Occipital lobe (tissue), 2 donors: Measurements from ENCODE around the gene PPP2R2C. TPM values are rescaled to one million over a fixed set of nuclear protein-coding genes. Genes with fewer than 3 reads are reported as not detected.

Experiments
- DNase-seq: peaks from one replicate; lab custom pipeline; 2025; lab: John Stamatoyannopoulos, UW
- total RNA-seq: library from RNA; depleted of rRNA; stranded (reverse); fragments of >200 nt; gene quantifications from one replicate; pipeline ENCODE4 v1.2.3, GENCODE V29; 2014

PPP2R2C gene
- total RNA-seq, 1 donor from 2014 or later, result 44.1 TPM

DNA sequence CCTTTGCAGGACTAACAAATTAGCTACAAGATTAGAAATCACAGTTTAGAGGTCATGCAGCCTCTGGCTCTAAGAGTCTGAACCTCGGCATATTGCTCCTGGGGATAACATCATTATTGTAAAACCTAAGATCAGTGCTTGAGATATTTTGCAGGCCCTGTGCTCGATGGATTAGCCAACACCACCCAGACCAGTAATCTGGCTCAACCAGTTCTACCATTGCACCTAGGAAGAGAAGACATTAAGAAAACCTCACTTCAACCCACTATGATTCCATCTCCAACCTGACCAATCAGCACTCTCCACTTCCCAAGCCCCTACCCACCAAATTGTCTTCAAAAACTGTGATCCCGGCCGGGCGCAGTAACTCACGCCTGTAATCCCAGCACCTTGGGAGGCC, 159.2 kb downstream of the PPP2R2C start:
- no peak for DNase-seq

DNA sequence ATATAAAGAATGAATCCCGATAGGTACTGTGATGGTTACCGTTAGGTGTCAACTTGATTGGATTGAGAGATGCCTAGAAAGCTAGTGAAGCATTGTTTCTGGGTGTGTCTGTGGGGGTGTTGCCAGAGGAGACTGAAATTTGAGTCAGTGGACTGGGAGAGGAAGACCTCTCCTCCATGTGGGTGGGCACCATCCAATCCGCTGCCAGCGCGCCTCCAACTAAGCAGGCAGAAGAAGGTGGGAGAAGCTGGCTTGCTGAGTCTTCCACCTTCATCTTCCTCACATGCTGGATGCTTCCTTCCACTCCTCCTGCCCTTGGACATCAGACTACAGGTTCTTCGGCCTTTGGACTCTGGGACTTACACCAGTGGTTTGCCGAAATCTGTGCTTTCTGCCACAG, 162.6 kb downstream of the PPP2R2C start:
- DNase-seq, result no peak

DNA sequence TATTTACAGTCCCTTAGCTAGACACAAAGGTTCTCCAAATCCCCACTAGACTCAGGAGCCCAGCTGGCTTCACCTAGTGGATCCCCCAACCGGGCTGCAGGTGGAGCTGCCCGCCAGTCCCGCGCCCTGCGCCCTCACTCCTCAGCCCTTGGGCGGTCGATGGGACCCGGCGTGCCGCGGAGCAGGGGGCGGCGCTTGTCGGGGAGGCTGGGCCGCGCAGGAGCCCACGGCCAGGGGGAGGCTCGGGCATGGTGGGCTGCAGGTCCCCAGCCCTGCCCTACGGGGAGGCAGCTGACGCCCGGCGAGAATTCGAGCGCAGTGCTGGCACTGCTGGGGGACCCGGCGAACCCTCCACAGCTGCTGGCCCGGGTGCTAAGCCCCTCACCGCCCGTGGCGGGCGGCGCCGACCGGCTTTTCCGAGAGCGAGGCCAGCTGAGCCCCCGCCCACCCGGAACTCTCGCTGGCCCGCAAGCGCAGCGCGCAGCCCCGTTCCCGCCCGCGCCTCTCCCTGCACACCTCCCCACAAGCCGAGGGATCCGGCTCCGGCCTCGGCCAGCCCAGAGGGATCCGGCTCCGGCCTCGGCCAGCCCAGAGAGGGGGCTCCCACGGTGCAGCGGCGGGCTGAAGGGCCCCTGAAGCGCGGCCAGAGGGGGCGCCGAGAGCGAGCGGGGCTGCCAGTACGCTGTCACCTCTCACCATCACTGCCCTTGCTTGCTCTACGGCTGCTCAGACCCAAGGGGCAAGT, 163.3 kb downstream of the PPP2R2C start:
- peak; percentile 58 for DNase-seq

DNA sequence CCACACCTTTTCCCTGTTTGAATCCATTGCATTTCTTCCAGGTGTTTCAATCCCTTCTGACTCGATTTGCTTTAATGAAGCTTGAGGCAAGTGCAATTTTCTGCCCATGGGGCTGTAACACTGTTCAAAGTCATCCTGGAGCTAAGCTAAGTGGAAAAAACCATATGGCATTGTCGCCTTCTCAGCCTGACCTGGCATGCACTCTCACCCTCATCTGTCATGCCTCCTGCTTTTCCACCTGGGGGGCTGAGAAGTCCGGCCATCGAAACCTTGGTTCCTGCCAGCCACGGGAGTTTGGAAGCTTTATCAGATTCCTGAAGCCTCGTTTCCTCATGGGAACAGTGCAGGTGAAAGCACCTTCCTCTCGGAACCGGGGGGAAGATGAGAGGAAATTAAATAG, 164.5 kb downstream of the PPP2R2C start:
- no peak for DNase-seq

DNA sequence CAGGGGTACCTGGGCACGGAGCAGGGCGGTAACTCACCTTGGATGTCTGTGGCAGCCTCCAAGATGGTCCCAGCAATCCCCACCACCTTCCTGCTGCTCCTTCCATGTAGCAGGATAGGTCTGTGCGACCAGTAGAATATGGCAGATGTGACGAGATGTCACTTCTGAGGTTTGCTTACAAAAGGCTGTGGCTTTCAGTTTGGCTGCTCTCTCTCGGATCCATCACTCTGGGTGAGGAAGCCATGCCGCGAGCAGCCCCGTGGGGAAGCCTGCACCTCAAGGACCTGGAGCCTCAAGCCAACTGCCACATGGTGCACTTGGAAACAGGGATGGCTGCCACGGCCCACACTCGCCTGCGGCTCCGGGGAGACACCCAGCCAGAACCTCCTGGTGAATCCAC, 165.2 kb downstream of the PPP2R2C start:
- DNase-seq, result no peak

DNA sequence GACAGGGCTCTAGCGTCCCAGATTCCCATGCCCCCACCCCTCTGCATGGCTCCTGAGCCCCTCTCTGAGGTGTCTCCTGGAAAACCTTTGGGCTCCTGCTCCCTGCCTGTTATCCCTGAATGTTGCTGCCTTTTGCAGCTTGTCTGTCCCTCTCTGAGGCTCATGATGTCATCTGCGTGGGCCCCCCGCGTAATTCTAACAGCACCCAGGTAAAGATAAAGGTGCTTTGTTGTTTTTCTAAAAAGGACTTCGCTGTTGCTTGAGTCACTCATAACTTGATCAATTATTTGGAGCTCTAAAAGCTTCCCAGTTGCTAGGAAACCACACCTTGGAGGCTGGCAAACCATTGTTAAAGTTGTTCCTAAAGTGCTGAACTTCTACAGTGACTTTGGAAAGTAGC, 166.1 kb downstream of the PPP2R2C start:
- no peak for DNase-seq

DNA sequence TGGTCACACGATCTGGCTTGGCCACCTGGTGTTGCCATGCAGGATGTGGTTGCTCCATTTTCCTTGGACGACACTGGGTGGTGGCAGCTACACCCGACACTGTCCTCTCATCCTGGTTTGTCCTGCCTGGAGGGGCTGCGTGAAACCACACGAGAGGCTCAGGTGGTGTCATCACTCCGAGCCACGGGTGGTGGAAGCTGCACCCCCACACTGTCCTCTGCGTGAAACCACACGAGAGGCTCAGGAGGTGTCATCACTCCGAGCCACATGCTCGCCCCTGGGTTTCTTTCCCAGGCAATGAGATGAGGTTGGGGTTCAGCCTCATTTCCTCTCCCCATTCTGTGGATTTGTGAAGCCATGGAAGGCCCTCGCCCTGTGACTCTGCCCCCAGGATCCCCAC, 168.5 kb downstream of the PPP2R2C start:
- DNase-seq, result no peak

DNA sequence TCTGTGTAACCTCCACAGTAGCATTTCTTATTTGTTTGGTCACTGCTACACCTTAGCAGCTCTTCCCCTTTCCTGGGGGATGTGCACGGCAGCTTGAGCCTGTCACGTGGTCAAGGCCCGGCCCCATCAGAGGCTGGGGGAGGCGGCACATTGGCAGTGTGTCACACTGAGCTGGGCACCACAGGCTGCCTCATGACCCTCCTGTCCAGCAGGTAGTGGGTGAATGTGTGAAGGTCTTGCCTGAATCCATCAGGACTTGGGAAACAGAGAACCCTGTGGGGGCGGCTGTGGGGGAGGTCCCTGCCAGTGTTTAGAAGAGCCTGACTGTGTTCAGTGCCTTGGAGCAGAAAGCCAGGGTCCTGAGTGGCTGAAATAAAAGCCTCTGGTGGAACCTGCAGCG, 169.5 kb downstream of the PPP2R2C start:
- no peak for DNase-seq

DNA sequence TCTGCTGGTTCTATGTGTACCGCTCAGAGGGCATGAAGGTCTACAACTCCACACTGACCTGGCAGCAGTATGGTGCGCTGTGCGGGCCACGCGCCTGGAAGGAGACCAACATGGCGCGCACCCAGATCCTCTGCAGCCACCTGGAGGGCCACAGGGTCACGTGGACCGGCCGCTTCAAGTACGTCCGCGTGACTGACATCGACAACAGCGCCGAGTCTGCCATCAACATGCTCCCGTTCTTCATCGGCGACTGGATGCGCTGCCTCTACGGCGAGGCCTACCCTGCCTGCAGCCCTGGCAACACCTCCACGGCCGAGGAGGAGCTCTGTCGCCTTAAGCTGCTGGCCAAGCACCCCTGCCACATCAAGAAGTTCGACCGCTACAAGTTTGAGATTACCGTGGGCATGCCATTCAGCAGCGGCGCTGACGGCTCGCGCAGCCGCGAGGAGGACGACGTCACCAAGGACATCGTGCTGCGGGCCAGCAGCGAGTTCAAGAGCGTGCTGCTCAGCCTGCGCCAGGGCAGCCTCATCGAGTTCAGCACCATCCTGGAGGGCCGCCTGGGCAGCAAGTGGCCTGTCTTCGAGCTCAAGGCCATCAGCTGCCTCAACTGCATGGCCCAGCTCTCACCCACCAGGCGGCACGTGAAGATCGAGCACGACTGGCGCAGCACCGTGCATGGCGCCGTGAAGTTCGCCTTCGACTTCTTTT, 170.5 kb downstream of the PPP2R2C start:
- no peak for DNase-seq

DNA sequence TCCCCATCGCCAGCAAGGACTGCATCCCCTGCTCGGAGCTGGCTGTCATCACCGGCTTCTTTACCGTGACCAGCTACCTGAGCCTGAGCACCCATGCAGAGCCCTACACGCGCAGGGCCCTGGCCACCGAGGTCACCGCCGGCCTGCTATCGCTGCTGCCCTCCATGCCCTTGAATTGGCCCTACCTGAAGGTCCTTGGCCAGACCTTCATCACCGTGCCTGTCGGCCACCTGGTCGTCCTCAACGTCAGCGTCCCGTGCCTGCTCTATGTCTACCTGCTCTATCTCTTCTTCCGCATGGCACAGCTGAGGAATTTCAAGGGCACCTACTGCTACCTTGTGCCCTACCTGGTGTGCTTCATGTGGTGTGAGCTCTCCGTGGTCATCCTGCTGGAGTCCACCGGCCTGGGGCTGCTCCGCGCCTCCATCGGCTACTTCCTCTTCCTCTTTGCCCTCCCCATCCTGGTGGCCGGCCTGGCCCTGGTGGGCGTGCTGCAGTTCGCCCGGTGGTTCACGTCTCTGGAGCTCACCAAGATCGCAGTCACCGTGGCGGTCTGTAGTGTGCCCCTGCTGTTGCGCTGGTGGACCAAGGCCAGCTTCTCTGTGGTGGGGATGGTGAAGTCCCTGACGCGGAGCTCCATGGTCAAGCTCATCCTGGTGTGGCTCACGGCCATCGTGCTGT, 171.2 kb downstream of the PPP2R2C start:
- DNase-seq, result no peak

DNA sequence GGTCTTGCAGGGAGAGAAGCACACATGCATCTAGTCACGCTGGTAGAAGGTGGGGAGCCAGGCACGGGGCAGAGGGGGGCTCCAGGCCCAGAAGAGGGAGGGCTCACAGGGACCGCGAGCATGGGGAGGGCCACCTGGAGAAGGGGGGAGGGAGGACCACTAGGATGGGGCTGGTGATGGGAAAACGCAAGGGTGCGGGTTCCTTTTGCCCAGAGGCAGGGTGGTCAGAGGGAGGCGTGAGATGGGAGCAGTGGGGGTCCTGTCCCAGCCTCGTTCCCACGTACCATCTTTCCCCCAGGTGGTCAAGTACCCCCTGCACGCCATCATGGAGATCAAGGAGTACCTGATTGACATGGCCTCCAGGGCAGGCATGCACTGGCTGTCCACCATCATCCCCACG, 172.1 kb downstream of the PPP2R2C start:
- DNase-seq, result no peak

DNA sequence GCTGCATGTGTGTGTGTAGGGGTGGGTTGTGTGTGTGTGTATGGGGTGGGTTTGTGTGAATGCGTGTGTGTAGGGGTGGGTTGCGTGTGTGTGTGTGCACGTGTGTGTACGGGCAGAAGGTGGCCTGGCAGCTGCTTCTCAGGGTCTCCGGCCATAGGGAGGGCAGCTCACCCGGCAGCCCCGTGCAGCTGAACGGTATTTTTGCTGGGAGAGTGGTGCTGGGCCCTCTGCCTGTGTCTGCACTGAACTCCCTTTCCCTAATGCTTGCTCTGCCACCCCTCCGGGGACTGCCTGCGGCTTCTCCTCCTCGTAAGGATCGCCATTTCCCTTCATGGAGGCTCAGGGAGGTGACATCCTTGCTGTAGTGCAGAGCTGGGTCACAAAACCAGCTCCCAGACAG, 172.5 kb downstream of the PPP2R2C start:
- DNase-seq, result no peak

DNA sequence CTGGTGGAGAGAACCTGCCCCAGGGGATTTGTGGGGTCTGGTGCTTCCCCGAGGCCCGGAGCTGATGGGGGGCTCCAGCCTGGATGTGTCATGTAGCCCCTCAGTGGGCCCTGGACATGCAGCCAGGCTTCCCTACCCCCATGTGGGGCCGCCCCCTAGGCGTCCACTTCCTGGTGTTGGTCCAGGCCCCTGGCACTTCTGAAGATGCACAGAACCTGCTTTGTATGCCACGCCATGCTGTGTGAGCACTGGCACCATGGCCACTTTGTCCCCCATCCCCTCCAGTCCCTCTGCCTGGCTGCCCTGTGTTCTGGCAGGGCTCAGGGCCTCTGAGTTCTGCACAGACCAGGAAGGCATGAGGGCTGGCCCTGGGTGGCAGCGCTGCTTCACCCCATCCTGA, 173.6 kb downstream of the PPP2R2C start:
- no peak for DNase-seq

DNA sequence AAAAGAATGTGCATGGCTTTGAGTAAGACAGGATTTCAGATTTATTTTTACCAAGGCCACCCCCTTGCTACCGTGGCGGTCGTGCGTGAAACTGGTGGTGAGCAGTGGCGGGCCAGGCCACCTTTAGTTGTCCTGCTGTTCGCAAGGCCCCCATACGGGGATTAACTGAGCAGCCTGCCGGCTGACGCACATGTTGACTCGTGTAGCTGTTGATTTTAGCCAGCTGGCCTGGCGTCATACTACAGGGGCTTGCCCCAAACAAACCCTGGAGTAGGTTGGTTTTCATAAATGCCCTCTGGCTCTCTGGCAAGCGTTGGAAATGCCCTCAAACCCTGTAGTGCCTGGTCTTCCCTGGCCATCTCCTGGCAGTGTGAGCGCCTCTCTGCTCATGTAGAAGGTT, 174.4 kb downstream of the PPP2R2C start:
- no peak for DNase-seq

DNA sequence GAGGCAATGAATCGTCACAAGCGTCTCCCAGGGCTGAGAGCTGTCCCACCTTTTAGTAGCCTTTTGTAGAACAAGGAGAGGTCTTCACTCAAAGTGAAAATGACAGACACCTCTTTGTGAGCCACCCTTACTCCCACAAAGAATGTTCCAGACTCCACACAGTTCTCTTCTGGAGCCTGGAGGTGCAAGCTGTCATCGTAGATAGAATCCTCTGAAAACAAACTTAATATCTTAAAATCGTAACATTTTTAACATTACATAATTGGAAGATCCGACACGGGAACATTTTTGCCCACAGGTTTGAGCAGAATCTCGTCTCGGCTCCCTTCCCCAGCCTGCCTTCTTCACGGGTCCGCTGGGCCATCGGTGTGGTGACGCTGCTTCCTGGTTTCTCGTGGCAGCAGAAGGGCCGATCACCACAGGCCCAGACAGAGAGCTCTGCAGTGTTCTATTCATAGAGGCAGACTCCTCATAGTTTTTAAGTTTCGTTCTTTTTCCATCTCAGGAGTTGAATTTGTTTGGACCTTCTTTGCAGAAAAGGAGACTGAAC, 175.1 kb downstream of the PPP2R2C start:
- DNase-seq, result no peak

DNA sequence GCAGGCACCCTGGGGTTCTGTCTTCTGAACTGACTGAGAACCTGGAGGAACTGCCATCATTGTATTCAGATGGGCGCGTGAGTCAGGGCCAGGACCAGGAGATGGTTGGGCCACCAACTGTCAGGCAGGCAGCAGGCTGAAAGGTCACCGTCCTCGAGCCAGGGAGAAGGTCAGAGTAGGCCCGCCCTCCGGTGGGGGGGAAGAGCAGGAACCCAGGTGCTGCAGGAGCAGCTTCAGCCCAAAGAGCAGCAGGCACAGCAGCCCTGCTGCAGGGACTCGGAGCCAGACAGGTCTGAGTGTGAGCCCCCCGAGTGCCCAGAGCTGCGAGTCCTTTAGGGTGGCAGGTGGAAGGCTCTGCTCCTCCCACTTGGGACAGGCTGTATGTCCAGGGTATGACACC, 176.4 kb downstream of the PPP2R2C start:
- no peak for DNase-seq

DNA sequence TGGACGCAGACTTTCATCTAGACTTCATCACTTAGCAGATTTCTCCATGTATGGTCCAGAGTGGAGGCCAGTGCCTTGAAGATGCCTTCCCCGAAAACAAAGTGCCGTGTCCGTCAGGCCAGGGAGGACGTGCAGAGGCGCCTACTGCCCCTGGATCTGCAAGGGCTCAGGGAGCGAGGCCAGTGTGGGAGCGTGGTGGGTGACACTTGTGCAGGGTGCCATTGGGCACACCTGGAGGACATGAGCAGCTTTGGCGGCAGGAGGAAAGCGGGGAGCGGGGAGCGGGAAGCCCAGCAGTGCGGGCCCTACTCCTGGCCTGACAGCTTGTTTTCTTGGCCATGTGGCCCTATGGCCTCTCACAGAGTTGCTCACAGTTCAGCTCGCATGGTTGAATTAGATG, 176.9 kb downstream of the PPP2R2C start:
- DNase-seq, result no peak

DNA sequence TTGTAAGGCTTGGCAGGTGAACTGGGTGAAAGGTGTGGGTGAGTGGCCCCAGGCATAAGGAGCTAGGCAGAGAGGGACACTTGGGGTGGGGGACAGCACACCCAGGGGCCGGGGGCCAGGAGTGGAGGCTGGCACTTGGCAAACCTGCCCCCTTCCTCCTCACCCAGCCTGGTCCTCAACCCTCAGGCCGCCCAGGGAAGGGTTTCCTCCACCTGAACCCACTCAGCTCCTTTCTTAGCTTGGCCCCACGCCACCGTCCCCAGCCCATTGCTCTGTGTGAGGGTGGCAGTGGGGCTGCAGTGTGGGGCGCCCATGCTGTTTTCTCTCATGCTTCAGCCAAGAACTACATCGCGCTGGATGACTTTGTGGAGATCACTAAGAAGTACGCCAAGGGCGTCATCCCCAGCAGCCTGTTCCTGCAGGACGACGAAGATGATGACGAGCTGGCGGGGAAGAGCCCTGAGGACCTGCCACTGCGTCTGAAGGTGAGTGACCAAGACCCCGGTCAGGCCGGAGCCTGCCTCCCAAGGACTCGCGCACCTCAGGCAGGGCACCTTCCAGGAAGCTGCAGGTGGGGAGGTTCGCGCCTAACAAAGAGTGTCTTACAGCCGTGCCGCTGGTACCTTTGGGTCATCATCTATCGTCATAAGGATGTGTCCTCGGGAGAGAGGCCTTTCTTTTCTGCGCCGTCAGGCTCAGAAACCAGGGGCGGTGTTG, 177.6 kb downstream of the PPP2R2C start:
- no peak for DNase-seq

DNA sequence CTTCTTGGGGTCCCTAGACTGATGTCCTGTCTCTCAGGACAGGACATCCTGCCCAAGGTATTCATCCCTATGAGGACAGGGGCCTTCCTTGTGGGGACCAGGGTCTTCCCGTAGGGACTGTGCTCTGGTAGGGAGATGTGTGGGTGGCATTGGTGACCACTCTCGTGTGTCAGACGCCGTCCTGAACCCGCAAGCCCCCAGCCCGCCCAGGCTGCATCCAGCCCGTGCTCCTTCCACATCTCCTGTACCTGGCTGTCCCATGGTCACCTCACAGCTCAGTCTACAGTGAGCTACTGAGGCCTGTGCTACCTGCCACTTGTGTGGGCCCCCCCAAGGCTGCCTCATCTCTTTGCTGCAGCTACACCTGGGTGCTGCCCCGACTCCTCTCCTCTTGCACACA, 178.8 kb downstream of the PPP2R2C start:
- no peak for DNase-seq

DNA sequence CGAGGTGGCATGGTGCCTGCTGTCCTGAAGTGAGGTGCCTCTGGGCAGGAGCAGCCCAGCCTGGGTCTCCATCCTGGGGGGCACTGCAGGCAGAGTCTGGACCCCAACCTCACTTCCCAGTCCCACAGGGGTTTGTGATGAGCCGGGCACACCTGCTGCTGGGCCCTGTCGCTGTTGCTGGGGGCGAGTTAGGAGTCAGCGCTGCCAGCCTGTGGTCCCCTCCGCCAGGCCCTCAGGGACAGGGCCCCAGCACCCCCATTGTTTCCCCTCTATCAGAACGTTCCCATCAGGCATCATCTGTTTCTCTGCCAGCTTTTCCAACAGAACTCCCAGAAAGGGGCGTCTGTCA, 179.3 kb downstream of the PPP2R2C start:
- DNase-seq, result no peak

DNA sequence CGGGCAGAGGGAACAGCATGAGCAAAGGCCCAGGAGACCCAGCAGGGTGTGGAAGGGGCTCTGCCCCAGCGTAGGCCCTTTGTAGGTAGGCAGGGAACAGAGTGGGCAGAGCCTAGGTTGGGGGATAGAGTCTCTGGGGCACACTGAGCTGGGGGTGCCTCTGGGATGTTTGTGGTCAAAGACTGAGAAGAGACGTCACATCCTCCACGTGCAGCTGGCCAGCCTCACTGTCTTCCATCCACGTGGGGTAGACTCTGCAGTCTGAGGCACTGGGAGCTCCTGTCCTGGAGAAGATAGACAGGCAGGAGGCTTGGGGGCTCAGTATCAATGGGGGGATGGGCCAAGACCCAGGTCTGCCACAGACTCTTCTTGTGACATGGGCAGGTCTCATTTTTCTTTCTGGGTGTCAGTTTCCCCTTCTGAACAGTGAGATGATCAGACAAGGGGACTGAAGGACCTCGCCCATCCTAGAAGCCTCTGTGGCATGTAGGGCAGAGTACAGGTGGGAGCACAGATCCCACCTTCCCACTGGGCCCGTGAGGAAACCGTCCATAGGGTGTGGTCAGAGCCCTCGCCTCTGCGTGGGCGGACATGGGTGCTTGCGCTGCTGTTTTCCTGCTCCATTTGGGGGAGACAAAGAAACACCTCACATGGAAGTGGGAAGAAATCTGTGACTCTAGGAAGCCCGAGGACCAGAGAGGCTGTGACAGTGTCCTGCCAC, 179.9 kb downstream of the PPP2R2C start:
- no peak for DNase-seq
